Upper lobe of right lung (tissue), 1 donor: ENCODE results near the gene POLH. TPM values are rescaled to one million over a fixed set of nuclear protein-coding genes. Genes with fewer than 3 reads are reported as not detected.

Experiments used
- ATAC-seq: fragments of 200-7000 bp; cut with Tn5 transposase; one replicate; pipeline ENCODE4 v1.9.1; 2020; ENCODE audit warnings: mild to moderate bottlenecking, moderate library complexity
- DNase-seq: peaks from one replicate; pipeline ENCODE4 v3.0.0-alpha.2; 2020
- H3K27ac ChIP-seq: fragments of 200-600 bp; one replicate; pipeline ENCODE4 v1.8.0; 2022
- H3K27me3 ChIP-seq: fragments of 200-600 bp; one replicate; pipeline ENCODE4 v1.8.0; 2022; ENCODE audit warnings: mild to moderate bottlenecking
- H3K36me3 ChIP-seq: fragments of 200-600 bp; one replicate; pipeline ENCODE4 v1.8.0; 2022
- H3K4me1 ChIP-seq: fragments of 200-600 bp; one replicate; pipeline ENCODE4 v1.8.0; 2022
- H3K4me3 ChIP-seq: fragments of 200-600 bp; one replicate; pipeline ENCODE4 v1.8.0; 2022; ENCODE audit warnings: mild to moderate bottlenecking
- H3K9me3 ChIP-seq: fragments of 200-600 bp; one replicate; pipeline ENCODE4 v1.8.0; 2022
- intact Hi-C: fragments of 100-400 bp; cut with DNase I; formaldehyde crosslinking; loops from one replicate; pipeline ENCODE4 v1.11.0; 2022
- total RNA-seq: library from RNA; stranded (reverse); fragmentation: NEBNext Ultra II Directional; extraction: Animal tissue kit (Norgen Biotek cat#: 25700); gene quantifications from one replicate; pipeline ENCODE4 v1.2.1, GENCODE V29; 2021
- TF ChIP-seq, protein P1 (sequence below): fragments of 200-600 bp; IDR thresholded peaks from one replicate; pipeline ENCODE4 v1.8.0; 2022; ENCODE audit warnings: antibody characterized with exemption
- donor health status: DM: no; HTN: yes; CAD: no; lungs with severe emphysema.

The POLH gene
- total RNA-seq, 1 donor from 2014 or later: 21.4 TPM

DNA sequence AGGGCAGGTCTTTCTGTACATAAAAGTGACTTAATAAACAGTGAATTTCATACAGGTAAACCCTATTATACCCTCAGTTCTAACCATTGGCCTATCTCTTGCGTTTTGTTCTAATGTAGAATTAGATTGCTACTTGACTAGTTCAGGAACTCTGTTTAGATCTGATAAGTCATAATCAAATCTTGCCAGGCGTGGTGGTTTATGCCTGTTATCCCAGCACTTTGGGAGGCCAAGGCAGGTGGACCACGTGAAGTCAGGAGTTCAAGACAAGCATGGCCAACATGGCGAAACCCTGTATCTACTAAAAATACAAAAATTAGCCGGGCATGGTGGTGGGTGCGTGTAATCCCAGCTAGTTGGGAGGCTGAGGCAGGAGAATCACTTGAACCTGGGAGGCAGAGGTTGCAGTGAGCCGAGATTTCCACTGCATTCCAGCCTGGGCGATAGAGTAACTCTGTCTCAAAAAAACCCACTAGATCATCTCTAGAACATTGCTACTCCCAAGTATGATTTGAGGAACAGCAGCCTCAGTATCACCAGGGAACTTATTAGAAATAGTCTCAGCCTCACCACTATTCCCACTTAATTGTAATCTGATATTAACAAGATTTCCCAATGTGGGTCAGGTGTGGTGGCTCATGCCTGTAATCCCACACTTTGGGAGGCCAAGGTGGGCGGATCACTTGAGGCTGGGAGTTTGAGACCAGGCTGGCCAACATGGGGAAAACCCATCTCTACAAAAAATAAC is 40.9 kb downstream of the POLH start:
- no peak for ATAC-seq
- Histone ChIP-seq H3K27ac (no peak overlapping the region), H3K4me1 (no peaks in the 10 kb centered on the region), H3K9me3 (no peaks in the 10 kb centered on the region), H3K27me3 (no peaks in the 10 kb centered on the region), H3K36me3 (peaks cover 73% of the 10 kb centered on the region), H3K4me3 (no peak overlapping the region)
- intact Hi-C loops: no loop called here
- no peak for DNase-seq
- TF ChIP-seq, protein P1, sequence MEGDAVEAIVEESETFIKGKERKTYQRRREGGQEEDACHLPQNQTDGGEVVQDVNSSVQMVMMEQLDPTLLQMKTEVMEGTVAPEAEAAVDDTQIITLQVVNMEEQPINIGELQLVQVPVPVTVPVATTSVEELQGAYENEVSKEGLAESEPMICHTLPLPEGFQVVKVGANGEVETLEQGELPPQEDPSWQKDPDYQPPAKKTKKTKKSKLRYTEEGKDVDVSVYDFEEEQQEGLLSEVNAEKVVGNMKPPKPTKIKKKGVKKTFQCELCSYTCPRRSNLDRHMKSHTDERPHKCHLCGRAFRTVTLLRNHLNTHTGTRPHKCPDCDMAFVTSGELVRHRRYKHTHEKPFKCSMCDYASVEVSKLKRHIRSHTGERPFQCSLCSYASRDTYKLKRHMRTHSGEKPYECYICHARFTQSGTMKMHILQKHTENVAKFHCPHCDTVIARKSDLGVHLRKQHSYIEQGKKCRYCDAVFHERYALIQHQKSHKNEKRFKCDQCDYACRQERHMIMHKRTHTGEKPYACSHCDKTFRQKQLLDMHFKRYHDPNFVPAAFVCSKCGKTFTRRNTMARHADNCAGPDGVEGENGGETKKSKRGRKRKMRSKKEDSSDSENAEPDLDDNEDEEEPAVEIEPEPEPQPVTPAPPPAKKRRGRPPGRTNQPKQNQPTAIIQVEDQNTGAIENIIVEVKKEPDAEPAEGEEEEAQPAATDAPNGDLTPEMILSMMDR: no peak

DNA sequence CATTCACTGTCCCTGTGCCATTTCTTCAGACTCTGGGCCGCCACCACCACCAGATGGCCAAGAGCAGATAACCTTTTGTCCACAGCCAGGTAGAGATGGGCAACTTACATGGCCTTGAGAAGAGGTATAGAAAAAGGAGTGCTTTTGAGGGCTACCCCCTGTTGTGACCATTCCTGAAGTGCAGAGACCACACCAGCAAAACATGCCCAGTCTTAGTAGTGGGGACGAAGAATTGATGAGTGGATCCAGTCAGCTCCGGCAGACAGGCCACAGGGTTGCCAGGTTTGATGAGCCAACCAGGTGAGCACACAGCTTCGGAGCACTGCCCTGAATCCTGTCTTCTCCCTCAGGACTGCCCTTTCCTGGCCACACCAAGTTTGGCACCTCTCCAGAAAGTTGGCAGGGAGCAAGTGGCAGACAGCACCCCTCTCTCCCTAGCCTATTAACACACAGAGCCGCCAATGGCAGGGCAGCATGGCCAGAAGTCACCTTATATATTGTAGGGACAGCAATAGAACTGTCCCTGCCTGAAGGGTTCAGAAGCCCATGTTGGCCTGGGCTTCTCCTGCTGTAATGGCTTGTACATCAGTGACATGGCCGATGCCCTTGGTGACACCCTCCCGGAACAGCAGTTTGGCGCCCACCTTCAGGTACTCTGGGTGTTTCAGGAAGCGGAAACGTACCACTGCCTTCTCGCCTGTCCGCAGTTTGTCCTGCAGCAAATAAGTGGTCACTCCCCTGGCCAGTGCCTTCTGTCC is 45.3 kb downstream of the POLH start:
- TF ChIP-seq, protein P1: no peak
- ATAC-seq (no peak), DNase-seq (no peak)
- Histone ChIP-seq H3K9me3 (no peaks in the 10 kb centered on the region), H3K4me3 (no peak overlapping the region), H3K36me3 (peaks cover 82% of the 10 kb centered on the region), H3K27me3 (no peaks in the 10 kb centered on the region), H3K4me1 (peaks cover under 1% of the 10 kb centered on the region), H3K27ac (no peak overlapping the region)
- intact Hi-C loops: no loop called here

DNA sequence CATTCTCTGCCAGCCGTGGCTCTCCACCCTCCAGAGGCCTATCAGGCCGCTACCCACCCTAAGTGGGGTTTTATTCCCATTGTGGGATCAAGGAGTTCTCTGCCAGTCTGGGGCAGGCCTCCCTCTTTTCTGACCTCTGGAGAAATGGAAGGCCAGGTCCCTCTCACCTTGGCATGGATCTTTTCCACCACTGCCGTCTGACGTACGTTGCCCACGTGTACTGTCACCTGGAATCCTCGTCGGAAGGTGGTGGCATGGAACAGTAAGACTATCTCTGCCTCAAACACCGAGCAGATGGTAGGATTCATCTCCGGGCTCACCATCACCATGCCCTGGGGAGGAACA is 45.8 kb downstream of the POLH start:
- no peak overlapping the region for H3K27ac ChIP-seq
- H3K9me3 ChIP-seq: no peaks in the 10 kb centered on the region
- H3K4me3 ChIP-seq: no peak overlapping the region
- H3K27me3 ChIP-seq: no peaks in the 10 kb centered on the region
- DNase-seq: no peak
- peaks cover 6% of the 10 kb centered on the region for H3K4me1 ChIP-seq
- no peak for ATAC-seq
- TF ChIP-seq, protein P1: no peak
- H3K36me3 ChIP-seq: peaks cover 83% of the 10 kb centered on the region
- intact Hi-C loops: no loop called here

DNA sequence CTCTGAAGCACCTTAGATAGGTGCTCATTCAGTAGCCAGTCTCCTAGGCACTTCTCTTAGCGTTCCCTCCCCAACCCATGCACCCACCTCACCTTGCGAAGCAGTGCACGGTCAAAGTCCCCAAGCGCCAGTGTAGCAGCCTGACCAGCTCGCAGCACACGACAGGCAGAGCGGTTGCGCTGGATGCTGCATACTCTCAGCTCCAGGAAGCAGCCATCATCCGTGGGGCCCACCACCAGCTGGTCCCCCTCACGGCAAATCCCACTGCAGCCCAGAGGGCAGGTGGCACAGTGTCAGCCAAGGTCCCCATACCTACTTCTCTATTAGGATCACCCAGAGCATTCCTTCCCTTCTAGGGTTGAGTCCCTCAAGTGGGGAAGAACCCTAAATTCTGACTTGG is 46.6 kb downstream of the POLH start:
- H3K4me3 ChIP-seq: no peak overlapping the region
- H3K9me3 ChIP-seq: no peaks in the 10 kb centered on the region
- no peak overlapping the region for H3K27ac ChIP-seq
- H3K27me3 ChIP-seq: no peaks in the 10 kb centered on the region
- ATAC-seq (no peak), DNase-seq (no peak)
- H3K36me3 ChIP-seq: peaks cover 83% of the 10 kb centered on the region
- intact Hi-C loops: no loop called here
- TF ChIP-seq, protein P1: no peak
- peaks cover 13% of the 10 kb centered on the region for H3K4me1 ChIP-seq

DNA sequence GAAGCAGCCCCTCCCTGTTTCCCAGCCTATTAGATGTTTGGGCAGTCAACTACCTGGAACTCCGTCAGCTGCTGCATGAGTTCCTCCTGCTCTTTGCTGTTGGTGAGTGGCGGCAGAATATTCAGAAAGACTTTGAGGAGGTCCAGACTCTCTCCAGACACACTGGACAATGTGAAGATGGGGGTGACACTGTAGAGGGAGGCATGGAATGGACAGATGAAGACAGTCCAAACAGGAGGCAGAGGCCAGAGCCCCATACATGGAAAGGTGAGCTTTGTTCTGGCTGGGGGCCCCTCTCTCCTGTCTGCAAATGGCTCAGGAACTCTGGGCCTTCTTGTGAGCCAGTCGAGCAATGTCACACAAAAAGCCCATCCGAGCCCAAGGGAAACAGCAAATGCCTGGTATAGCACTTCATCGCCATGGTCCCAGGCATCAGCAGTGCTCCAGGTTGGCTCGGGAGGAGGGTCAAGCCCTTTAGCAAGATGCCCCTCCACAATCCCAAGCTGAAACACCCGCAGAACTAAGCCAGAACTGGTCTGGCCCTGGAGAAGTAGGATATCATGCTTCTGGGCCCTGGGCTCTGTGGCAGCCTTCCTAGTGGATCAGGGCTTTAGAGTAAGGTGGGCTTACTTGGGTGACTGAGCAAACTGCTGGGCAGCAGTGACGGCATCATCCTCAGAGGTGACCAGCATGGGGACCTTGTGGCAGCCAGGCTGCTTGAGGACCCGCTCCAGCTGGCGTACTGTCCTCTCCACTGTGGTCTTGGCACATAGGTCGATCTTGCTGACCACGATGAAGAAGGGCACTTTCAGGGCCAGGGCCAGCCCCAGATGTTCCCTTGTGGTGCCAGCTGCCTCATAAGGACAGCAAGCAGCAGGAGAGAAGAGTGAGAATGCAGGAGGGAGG is 48.1 kb downstream of the POLH start:
- no peak for ATAC-seq
- intact Hi-C loops: no loop called here
- Histone ChIP-seq H3K27ac (no peak overlapping the region), H3K4me3 (no peak overlapping the region), H3K4me1 (peaks cover 19% of the 10 kb centered on the region), H3K27me3 (no peaks in the 10 kb centered on the region), H3K9me3 (no peaks in the 10 kb centered on the region), H3K36me3 (peaks cover 70% of the 10 kb centered on the region)
- DNase-seq: no peak
- TF ChIP-seq, protein P1: no peak
